Endothelial cell of umbilical vein (primary cell): ENCODE results near the gene ZNF362. TPM values are rescaled to one million over a fixed set of nuclear protein-coding genes. Genes with fewer than 3 reads are reported as not detected.

Experiments
- BruUV-seq: library from RNA; stranded (reverse); fragments of 400-500 nt; replicated peaks from 2 replicates; lab custom pipeline; 2021; lab: Mats Ljungman, UMichigan
- CTCF ChIA-PET: fragments of 300-600, 350-600 bp; sonication (Branson Sonifier 250); formaldehyde crosslinking; loops from one replicate; lab custom pipeline; 2021; ENCODE audit warnings: antibody characterized with exemption, inconsistent platforms; lab: Charles Lee
- POLR2A ChIA-PET: fragments of 300-600, 350-600 bp; sonication (Branson Sonifier 250); formaldehyde crosslinking; loops from one replicate; lab custom pipeline; 2021; ENCODE audit warnings: antibody characterized with exemption, inconsistent platforms; lab: Charles Lee
- DNase-seq: peaks from one replicate; pipeline ENCODE4 v3.0.0-alpha.2; 2011; ENCODE audit warnings: low read depth, low spot score
- FAIRE-seq: peaks from 2 replicates; lab custom pipeline; 2011; peaks lifted over from hg19 to GRCh38; lab: Jason Lieb, UNC
- H2AFZ ChIP-seq: 2 replicates; pipeline ENCODE4 v1.6.0; 2012; ENCODE audit warnings: low read depth, low read length, control low read depth, inconsistent platforms
- H3K27ac ChIP-seq: 2 replicates; pipeline ENCODE4 v1.5.1; 2011; ENCODE audit warnings: low read depth, mild to moderate bottlenecking, control low read depth, low read length, moderate library complexity; ENCODE audit not compliant: insufficient read depth
- H3K27me3 ChIP-seq, 2 experiments: 2 replicates each; pipeline versions ENCODE4 v1.6.0 to v1.6.1; 2011; ENCODE audit warnings: low read length in 2 of 2, mixed read lengths in 1 of 2; ENCODE audit not compliant: control insufficient read depth in 2 of 2, insufficient read depth in 2 of 2
- H3K36me3 ChIP-seq, 2 experiments: 2 replicates in 1 of 2; 3 replicates in 1 of 2; pipeline ENCODE4 v1.5.1; 2011; ENCODE audit warnings: low read length in 2 of 2, mild to moderate bottlenecking in 1 of 2, moderate library complexity in 1 of 2; ENCODE audit not compliant: control insufficient read depth in 2 of 2, insufficient read depth in 2 of 2; ENCODE audit errors: extremely low read depth in 1 of 2
- H3K4me1 ChIP-seq: 3 replicates; pipeline ENCODE4 v1.5.1; 2011; ENCODE audit warnings: mild to moderate bottlenecking, low read length; ENCODE audit not compliant: control insufficient read depth, insufficient read depth; ENCODE audit errors: extremely low read depth
- H3K4me2 ChIP-seq: 2 replicates; pipeline ENCODE4 v1.6.1; 2011; ENCODE audit warnings: low read length, control low read depth, mixed read lengths; ENCODE audit not compliant: insufficient read depth
- H3K4me3 ChIP-seq, 3 experiments: fragments of 200-600 bp in 1 of 3; sonication (generic), shearing (Covaris generic) in 1 of 3; replicated peaks in 1 of 3; 2 replicates each; pipeline ENCODE4 v1.5.1; 2011 to 2016; ENCODE audit warnings: control low read depth in 3 of 3, low read length in 3 of 3, mild to moderate bottlenecking in 2 of 3, inconsistent platforms in 1 of 3, low read depth in 1 of 3, moderate library complexity in 1 of 3; ENCODE audit not compliant: insufficient read depth in 1 of 3
- H3K79me2 ChIP-seq: 2 replicates; pipeline ENCODE4 v1.6.0; 2012; ENCODE audit warnings: low read length, inconsistent platforms; ENCODE audit not compliant: control insufficient read depth, insufficient read depth
- H3K9ac ChIP-seq: replicated peaks from 2 replicates; pipeline ENCODE3; 2011; ENCODE audit warnings: low read length, control low read depth; ENCODE audit not compliant: insufficient read depth; ENCODE audit errors: extremely low read depth
- H3K9me1 ChIP-seq: replicated peaks from 3 replicates; pipeline ENCODE4 v1.6.0; 2011; ENCODE audit warnings: mild to moderate bottlenecking, low read length; ENCODE audit not compliant: control insufficient read depth, insufficient read depth; ENCODE audit errors: extremely low read depth
- H3K9me3 ChIP-seq: replicated peaks from 2 replicates; pipeline ENCODE4 v1.5.1; 2012; ENCODE audit warnings: low read length, inconsistent platforms; ENCODE audit not compliant: control insufficient read depth, insufficient read depth
- H4K20me1 ChIP-seq: replicated peaks from 2 replicates; pipeline ENCODE3; 2011; ENCODE audit warnings: mild to moderate bottlenecking, low read length; ENCODE audit not compliant: control insufficient read depth, insufficient read depth; ENCODE audit errors: extremely low read depth
- CTCF ChIP-seq, 2 donors: IDR thresholded peaks; 1 replicate in 1 of 2; 2 replicates in 1 of 2; pipeline ENCODE4 v1.5.1; 2011; ENCODE audit warnings: low read length in 2 of 2, mild to moderate bottlenecking in 2 of 2, moderate library complexity in 2 of 2, control low read depth in 1 of 2, inconsistent platforms in 1 of 2, low read depth in 1 of 2; ENCODE audit not compliant: insufficient read depth in 1 of 2; ENCODE audit errors: extremely low read depth in 1 of 2
- EZH2 ChIP-seq: IDR thresholded peaks from 2 replicates; pipeline ENCODE4 v1.6.1; 2012; ENCODE audit warnings: borderline replicate concordance, low read depth, mild to moderate bottlenecking, moderate library complexity, low read length, inconsistent platforms; ENCODE audit not compliant: severe bottlenecking
- FOS ChIP-seq: IDR thresholded peaks from 2 replicates; pipeline ENCODE4 v1.6.1; 2011; ENCODE audit warnings: mild to moderate bottlenecking, low read length, moderate library complexity, borderline replicate concordance; ENCODE audit not compliant: insufficient read depth
- GATA2 ChIP-seq: IDR thresholded peaks from 2 replicates; pipeline ENCODE4 v1.7.0; 2011; ENCODE audit warnings: low read depth, mild to moderate bottlenecking, moderate library complexity, mixed read lengths, low read length; ENCODE audit not compliant: insufficient read length, insufficient read depth
- JUN ChIP-seq: IDR thresholded peaks from 2 replicates; pipeline ENCODE4 v1.6.1; 2011; ENCODE audit warnings: borderline replicate concordance, low read depth; ENCODE audit not compliant: insufficient read length, insufficient read depth
- MAX ChIP-seq: IDR thresholded peaks from 2 replicates; pipeline ENCODE4 v1.6.1; 2011; ENCODE audit not compliant: insufficient read depth, insufficient read length
- MYC ChIP-seq: IDR thresholded peaks from one replicate; pipeline ENCODE4 v1.6.1; 2011; ENCODE audit warnings: mild to moderate bottlenecking, low read depth, low read length
- POLR2A ChIP-seq: IDR thresholded peaks from 2 replicates; pipeline ENCODE4 v1.6.1; 2012; ENCODE audit warnings: low read depth, mild to moderate bottlenecking, control low read depth, low read length
- POLR2AphosphoS5 ChIP-seq: IDR thresholded peaks from 2 replicates; pipeline ENCODE4 v1.6.1; 2012; ENCODE audit warnings: low read depth, mild to moderate bottlenecking, control low read depth, low read length, moderate library complexity; ENCODE audit not compliant: insufficient read depth
- dilution Hi-C: fragments of 300-500 bp; cut with MboI; formaldehyde crosslinking; loops from one replicate; pipeline ENCODE4 v1.15.0; 2019; ENCODE audit warnings: low sequenced_read_pairs; ENCODE audit not compliant: extremely low pct_ligation_motif_present
- intact Hi-C: fragments of 100-400 bp; cut with micrococcal nuclease; formaldehyde crosslinking; loops from one replicate; pipeline ENCODE4 v1.10.0; 2022
- polyA plus RNA-seq, 4 experiments: library from polyadenylated mRNA; depleted of rRNA in 3 of 4; stranded (reverse) in 3 of 4; unstranded in 1 of 4; fragments of >200 nt; gene quantifications; 2 replicates each; pipeline versions ENCODE4 v1.2.1 to v1.2.3, GENCODE V29; 2011 to 2012; ENCODE audit warnings: missing spikeins in 1 of 4
- total RNA-seq: library from RNA; stranded (reverse); gene quantifications from 2 replicates; pipeline ENCODE4 v1.2.3, GENCODE V29; 2021

The ZNF362 gene
- total and polyA plus RNA-seq, 2 donors (not counting 3 experiments of a cell fraction or from before 2014, with no cell fraction given) = 28.4 to 35.3 TPM

GRCh38 chr1:33322870-33323585 lies 66.7 kb downstream of the ZNF362 start:
- no peaks in the 10 kb centered on the region for H3K9me1 ChIP-seq
- FAIRE-seq (no peak), DNase-seq (no peak)
- no peaks in the 10 kb centered on the region for H3K27me3 ChIP-seq
- dilution Hi-C loops (no loop called here), intact Hi-C loops (no loop called here)
- CTCF ChIA-PET = interaction anchor here (0.9 to 1.7 kb wide), 3 partner anchors 10 to 148 kb away, joined by 3 to 5 read pairs (median 3); no protein-coding TSS in a partner anchor
- H4K20me1 ChIP-seq = no peaks in the 10 kb centered on the region
- no peak overlapping the region for H3K4me3 ChIP-seq
- peaks cover 24 to 49% of the 10 kb centered on the region in 2 experiments for H3K36me3 ChIP-seq
- TF ChIP-seq CTCF (IDR thresholded peaks at IDR 0.05; ENCODE audit: extremely low read depth in 1 of 2, insufficient read depth in 1 of 2, low read depth in 1 of 2, low read length in 2 of 2) (no peak), EZH2 (no peak), GATA2 (no peak), POLR2AphosphoS5 (no peak), MYC (no peak), FOS (no peak), POLR2A (no peak), JUN (no peak), MAX (no peak)
- no peaks in the 10 kb centered on the region for H3K9me3 ChIP-seq
- no TSS peak for BruUV-seq
- no peak overlapping the region for H2AFZ ChIP-seq
- H3K79me2 ChIP-seq = no peaks in the 10 kb centered on the region
- no peak overlapping the region for H3K4me2 ChIP-seq
- H3K4me1 ChIP-seq = no peaks in the 10 kb centered on the region
- POLR2A ChIA-PET = no interaction called here
- H3K27ac ChIP-seq = no peak overlapping the region
- H3K9ac ChIP-seq = no peak overlapping the region
